ENCODE measurements around the gene PIGB.
"Not testable (repeated sequence)": the region's sequence is repeated elsewhere in the genome, so short reads cannot be mapped to it uniquely, and the experiment has no call there.

Gene PIGB

DNA sequence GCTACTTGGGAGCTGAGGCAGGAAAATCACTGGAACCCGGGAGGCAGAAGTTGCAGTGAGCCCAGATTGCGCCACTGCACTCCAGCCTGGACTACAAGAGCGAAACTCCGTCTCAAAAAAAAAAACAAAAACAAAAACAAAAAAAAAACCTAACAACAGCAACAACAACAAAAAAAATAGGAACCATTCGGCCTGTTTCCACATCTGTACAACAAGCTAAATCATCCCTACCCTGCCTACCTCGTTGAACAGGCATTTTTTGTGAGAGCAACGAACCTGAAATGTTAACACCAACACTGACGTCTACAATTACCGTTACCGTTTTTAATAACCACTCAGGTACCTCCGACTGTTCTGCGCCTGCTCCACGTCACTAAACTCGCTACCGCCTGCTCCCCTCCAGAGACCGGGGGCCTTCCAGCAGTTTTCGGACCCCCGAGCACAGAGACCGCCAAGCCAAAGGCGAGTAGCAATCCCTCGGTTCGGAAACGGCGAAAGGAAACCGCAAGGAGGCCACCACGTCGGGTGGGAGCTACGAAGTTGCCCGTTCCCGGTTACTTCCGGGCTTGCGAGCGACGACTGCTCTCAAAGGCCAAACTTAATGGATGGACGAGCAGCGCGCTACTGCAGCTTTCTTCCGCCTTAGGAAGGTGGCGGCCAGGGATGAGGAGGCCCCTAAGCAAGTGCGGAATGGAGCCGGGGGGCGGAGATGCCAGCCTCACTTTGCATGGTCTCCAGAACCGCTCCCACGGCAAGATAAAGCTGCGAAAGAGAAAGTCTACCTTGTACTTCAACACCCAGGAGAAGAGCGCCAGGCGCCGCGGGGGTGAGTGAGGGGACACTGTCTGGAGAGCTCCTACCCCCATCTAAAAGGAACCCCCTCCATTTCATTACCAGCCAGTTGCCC, at the start of gene PIGB, which contains the start of gene PIGBOS1:
TSS of gene PIGB (plus strand) at position 635 of the 907 bp plus-strand sequence. CDS start at position 664, 29 bp downstream.
TSS of gene PIGBOS1 (minus strand) at position 536 of the 907 bp plus-strand sequence. CDS start 1,331 bp downstream, outside the sequence.
- DNase-seq = peak; percentile 26 to 87 (median 70)

- peak in 1 of 51 donors; percentile 3 for DNase-seq
Measured at GRCh38 chr15:55270291-55270690, 48.7 kb upstream of the PIGB start.

DNA sequence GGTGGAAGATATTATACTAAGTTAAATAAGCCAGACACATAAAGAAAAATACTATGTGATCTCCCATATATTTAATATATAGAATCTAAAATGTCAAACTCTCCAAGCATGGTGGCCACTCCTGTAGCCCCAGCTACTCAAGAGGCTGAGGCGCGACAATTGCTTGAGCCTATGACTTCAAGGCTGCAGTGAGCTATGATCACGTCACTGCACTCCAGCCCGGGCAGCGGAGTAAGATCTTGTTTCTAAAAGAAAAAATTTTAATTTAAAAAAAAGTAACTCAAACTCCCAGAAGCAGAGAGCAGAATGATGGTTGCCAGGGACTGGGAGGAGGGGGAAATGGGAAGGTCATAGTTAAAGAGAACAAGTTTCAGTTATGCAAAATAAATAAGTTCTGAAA, 42.7 kb upstream of the PIGB start:
- DNase-seq = no peak

- no peak for DNase-seq
Measured at GRCh38 chr15:55277116-55277564, 41.9 kb upstream of the PIGB start.

GRCh38 chr15:55277715-55278114, 41.3 kb upstream of the PIGB start:
- DNase-seq = no peak

- DNase-seq = no peak
Measured at GRCh38 chr15:55279100-55279745, 39.8 kb upstream of the PIGB start.

GRCh38 chr15:55279746-55280351, 39.2 kb upstream of the PIGB start:
- no peak for DNase-seq

DNA sequence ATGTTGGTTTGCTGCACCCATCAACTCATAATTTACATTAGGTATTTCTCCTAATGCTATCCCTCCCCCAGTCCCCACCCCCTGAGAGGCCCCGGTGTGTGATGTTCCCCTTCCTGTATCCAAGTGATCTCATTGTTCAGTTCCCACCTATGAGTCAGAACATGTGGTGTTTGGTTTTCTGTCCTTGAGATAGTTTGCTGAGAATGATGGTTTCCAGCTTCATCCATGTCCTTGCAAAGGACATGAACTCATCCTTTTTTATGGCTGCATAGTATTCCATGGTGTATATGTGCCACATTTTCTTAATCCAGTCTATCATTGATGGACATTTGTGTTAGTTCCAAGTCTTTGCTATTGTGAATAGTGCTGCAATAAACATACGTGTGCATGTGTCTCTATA, 38.4 kb upstream of the PIGB start:
- not testable (repeated sequence) for DNase-seq

DNA sequence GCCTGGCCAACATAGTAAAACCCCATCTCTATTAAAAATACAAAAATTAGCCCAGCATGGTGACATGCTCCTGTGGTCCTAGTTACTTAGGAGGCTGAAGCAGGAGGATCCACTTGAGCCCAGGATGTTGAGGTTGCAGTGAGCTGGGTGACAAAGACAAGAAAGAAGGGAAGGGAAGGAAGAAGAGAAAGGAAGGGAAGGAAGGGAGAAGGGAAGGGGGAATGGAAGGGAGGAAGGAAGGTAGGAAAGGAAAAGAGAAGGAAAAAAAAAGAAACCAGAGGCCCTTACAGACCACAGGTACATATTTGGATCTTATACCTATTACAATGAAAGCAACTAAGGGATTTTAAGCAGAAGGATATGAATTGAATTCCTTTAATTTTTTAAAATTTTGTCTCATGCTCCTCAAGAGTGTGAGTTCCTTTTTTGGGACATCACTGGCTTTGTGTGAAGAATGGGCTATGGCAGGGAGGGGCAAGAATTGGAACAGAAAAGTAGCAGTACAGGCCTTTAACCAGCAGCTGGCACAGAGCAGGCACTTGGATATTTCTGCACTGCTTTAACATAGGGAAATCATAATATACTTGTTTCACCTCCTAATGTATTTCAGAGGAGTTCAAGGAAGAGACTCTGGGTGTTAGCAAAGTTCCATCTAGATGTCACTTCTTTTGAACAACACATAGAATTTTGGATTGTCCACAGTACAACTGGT, 37.3 kb upstream of the PIGB start:
- DNase-seq = no peak

GRCh38 chr15:55282284-55282833, 36.7 kb upstream of the PIGB start:
- DNase-seq = no peak

GRCh38 chr15:55283379-55284147, 35.5 kb upstream of the PIGB start:
- DNase-seq = no peak

GRCh38 chr15:55284426-55284825, 34.6 kb upstream of the PIGB start:
- DNase-seq = no peak

DNA sequence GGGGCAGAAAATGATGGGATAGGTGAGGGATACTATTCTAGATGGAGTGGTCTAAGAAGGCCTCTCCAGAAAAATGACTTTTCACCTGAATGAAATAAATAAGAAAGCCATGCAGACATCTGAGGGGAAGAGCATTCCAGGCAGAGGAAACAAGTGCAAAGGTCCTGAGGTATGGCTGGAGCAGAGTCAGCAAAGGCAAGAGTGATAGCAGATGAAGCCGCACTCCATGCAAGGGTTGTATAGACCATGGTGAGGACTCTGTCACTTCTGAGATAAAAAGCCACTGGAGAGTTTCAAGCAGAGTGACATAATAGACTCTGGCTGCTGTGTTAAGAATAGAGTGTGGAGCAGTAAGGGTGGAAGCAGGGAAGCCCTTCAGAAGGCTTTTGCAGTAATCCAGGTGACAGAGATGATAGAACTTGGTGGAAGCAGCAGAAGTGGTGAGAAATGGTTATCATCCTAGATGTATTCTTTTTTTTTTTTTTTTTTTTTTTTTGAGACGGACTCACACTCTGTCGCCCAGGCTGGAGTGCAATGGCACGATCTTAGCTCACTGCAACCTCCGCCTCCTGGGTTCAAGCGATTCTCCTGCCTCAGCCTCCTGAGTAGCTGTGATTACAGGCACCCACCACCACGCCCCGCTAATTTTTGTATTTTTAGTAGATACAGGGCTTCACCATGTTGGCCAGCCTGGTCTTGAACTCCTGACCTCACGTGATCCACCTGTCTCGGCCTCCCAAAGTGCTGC, 32.4 kb upstream of the PIGB start:
- DNase-seq = not testable (repeated sequence)

GRCh38 chr15:55288006-55288717, 30.9 kb upstream of the PIGB start:
- no peak for DNase-seq

- peak in 3 of 51 donors; percentile 13 to 23 (median 13) for DNase-seq
Measured at GRCh38 chr15:55289011-55289745, 29.8 kb upstream of the PIGB start.

DNA sequence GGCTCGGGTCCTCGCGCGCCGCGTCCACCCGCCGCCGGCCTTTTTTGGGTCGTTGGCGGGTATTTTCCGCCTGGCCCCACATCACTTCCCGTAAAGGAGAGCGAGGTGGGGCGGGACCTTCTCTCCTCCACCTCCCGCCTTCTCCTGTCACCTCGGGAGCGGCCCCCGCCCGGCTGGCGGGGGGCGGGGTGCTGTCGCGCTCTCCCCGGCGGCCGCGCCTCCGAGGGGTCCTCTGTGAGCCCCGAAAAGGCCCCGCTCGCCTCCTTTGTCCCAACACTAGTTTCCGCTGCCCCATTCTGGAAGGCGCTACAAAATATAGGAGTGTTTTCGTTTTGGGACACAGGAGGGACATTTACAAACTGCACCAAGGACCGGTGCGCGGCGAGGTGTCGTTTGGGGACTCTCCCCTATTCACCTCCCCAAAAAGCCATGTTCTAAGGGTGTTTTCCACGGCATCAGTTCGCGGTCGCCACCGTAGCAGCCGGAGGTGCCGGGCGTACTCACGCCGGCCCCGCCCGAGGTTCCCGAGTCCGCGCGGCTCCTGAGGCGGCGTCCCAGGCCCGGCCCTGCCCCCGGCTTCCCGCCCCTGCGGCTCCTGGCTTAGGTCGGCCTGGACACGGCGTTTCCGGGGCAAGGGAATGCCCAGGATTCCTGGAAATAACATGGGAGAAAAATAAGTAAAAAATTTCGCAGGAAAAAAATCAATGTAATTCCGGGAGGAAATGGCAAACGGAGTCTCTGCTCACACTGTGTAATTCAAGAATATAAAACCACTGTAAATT, 29.1 kb upstream of the PIGB start, which contains the start of gene RAB27A:
TSS of gene RAB27A (minus strand) at position 68 of the 782 bp plus-strand sequence. CDS start 54,879 bp downstream, outside the sequence.
- peak in 22 of 51 donors; percentile 2 to 59 (median 20) for DNase-seq

DNA sequence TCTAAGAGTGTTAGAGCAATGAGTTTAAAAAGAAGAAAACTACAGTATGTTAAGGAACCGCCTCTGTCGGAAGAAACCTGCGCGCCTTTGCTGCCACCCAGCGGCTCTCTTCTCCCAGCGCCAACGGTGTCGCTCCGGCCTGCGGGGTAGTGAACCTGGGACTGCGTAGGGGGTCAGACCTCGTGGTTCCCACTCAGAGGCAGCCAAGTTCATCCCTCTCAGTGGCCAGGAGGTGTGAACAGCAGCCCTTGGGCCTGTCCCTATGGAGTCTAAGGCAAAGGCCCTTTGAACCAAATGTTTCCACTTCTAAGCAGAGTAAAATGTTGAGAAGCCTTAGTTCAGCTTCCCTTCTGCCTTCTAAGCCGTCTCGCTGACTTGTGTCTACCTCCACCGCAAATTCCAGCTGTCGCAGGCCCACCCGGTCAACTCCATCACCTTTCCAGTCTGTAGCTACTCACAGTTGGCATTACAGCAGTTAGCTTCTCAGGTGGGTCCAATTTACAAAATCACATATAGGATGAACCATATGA, 28.4 kb upstream of the PIGB start:
- DNase-seq = peak in 49 of 51 donors; percentile 4 to 83 (median 58)

Data from hypothalamus (tissue), 51 donors.